ENCODE measurements around the gene TTLL11.

DNA sequence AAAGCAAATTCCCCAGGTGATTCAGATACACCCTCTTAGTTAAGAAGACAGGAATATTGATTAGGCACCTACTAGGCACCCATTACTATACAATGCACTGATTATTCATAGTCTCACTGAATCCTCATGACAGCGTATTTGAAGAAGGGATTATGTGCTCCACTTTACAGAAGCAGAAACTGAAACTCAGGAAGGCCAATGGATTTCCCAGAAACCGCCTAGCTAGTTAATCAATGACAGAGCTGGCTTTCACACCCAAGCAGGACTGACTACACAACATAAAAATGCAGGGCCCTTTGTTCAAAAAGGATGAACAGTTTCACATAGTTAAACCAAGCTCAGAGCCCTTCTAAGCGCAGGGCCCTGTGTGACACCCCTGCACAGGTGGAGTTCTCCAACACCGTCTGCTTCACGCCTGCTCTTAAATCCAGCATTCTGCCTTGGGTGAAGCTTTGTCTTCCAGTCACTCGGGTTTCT is 117.3 kb downstream of the TTLL11 start:
- TF ChIP-seq GATA2 (IDR thresholded peaks at IDR 0.05; ENCODE audit: low read depth, low read length) (no peak), GATA3 (IDR thresholded peaks at IDR 0.05; ENCODE audit: low read depth, low read length) (no peak)

All from SH-SY5Y (cell line).